VCaP (cell line): ENCODE results near the gene DIAPH2.

Experiments used
- H3K27ac ChIP-seq: fragments of 450-650 bp; 2 replicates; pipeline ENCODE4 v1.5.1; 2017
- CTCF ChIP-seq: fragments of 450-650 bp; conservative IDR thresholded peaks from 2 replicates; pipeline ENCODE4 v1.5.1; 2017; ENCODE audit warnings: mild to moderate bottlenecking, moderate library complexity

The DIAPH2 gene

GRCh38 chrX:97045470-97045869 is 360.8 kb downstream of the DIAPH2 start:
- no peak for TF ChIP-seq CTCF
- H3K27ac ChIP-seq, result no peak overlapping the region

- H3K27ac ChIP-seq, result no peak overlapping the region
- TF ChIP-seq CTCF, result no peak
Measured at GRCh38 chrX:97046867-97047266, 362.2 kb downstream of the DIAPH2 start.

GRCh38 chrX:97050392-97050791 is 365.8 kb downstream of the DIAPH2 start:
- no peak overlapping the region for H3K27ac ChIP-seq
- no peak for TF ChIP-seq CTCF

- no peak for TF ChIP-seq CTCF
- peak overlapping the region; percentile 32; the same call in 1 of the 2 replicates for H3K27ac ChIP-seq
Measured at GRCh38 chrX:97057349-97057909, 372.8 kb downstream of the DIAPH2 start.

GRCh38 chrX:97060020-97060419 is 375.4 kb downstream of the DIAPH2 start:
- TF ChIP-seq CTCF, result no peak
- H3K27ac ChIP-seq, result no peak overlapping the region

- no peak overlapping the region for H3K27ac ChIP-seq
- no peak for TF ChIP-seq CTCF
Measured at GRCh38 chrX:97065066-97065465, 380.4 kb downstream of the DIAPH2 start.

- TF ChIP-seq CTCF, result no peak
- H3K27ac ChIP-seq, result no peak overlapping the region
Measured at GRCh38 chrX:97065973-97066372, 381.3 kb downstream of the DIAPH2 start.
